HG02973 (cell line): Measurements from ENCODE around the gene NFKBIE.

Experiments used
- ATAC-seq: cut with Tn5 transposase; IDR thresholded peaks from one replicate; pipeline ENCODE4 v1.9.1; 2021; ENCODE audit warnings: moderate library complexity; ENCODE audit not compliant: unreplicated experiment

NFKBIE gene

GRCh38 chr6:44272999-44273566 is 7.7 kb upstream of the NFKBIE start:
- ATAC-seq = no peak

- ATAC-seq = no peak
These were observed 7.2 kb upstream of the NFKBIE start for GRCh38 chr6:44272529-44272928.

- no peak for ATAC-seq
These were observed 6.6 kb upstream of the NFKBIE start for GRCh38 chr6:44271914-44272313.

GRCh38 chr6:44271406-44271723 is 6.0 kb upstream of the NFKBIE start:
- ATAC-seq = no peak

- no peak for ATAC-seq
These were observed 5.4 kb upstream of the NFKBIE start for GRCh38 chr6:44270526-44271405.

- ATAC-seq = no peak
These were observed 4.7 kb upstream of the NFKBIE start, which contains the start of gene TMEM151B for GRCh38 chr6:44269921-44270525. Gene TMEM151B (plus strand): TSS chr6:44270450. CDS start chr6:44270743, 293 bp downstream.

GRCh38 chr6:44269178-44269920 is 4.0 kb upstream of the NFKBIE start:
- ATAC-seq = no peak

GRCh38 chr6:44268095-44268628 is 2.8 kb upstream of the NFKBIE start:
- no peak for ATAC-seq

- no peak for ATAC-seq
These were observed 1.9 kb upstream of the NFKBIE start for GRCh38 chr6:44267252-44267651.

GRCh38 chr6:44266347-44266746 is 996 bp upstream of the NFKBIE start:
- peak; percentile 24 for ATAC-seq

GRCh38 chr6:44265722-44266233 is 427 bp upstream of the NFKBIE start:
- no peak for ATAC-seq

GRCh38 chr6:44264154-44265006 is 971 bp downstream of the NFKBIE start:
- ATAC-seq = no peak

GRCh38 chr6:44263354-44264100 is 1.8 kb downstream of the NFKBIE start:
- ATAC-seq = no peak

GRCh38 chr6:44262467-44263353 is 2.6 kb downstream of the NFKBIE start:
- ATAC-seq = no peak

- ATAC-seq = no peak
These were observed 3.8 kb downstream of the NFKBIE start for GRCh38 chr6:44261581-44261980.

- no peak for ATAC-seq
These were observed 4.7 kb downstream of the NFKBIE start for GRCh38 chr6:44260451-44261297.

GRCh38 chr6:44260011-44260410 is 5.3 kb downstream of the NFKBIE start:
- no peak for ATAC-seq
